Prostate gland (tissue), 2 donors: ENCODE data around the gene SLC1A1. TPM values are rescaled to one million over a fixed set of nuclear protein-coding genes. Genes with fewer than 3 reads are reported as not detected.

Source experiments
- DNase-seq: peaks from one replicate; pipeline ENCODE4 v3.0.0-alpha.2; 2019; ENCODE audit warnings: low spot score
- H3K27ac ChIP-seq, 2 donors: fragments of 200-600 bp; sonication (generic); 2 replicates each; pipeline ENCODE4 v1.5.1; 2017 to 2019
- H3K27me3 ChIP-seq: fragments of 200-600 bp; sonication (generic); replicated peaks from 2 replicates; pipeline ENCODE4 v1.5.1; 2019; ENCODE audit not compliant: insufficient read depth
- H3K36me3 ChIP-seq, 2 donors: fragments of 200-600 bp; sonication (generic); 1 replicate in 1 of 2; 2 replicates in 1 of 2; pipeline versions ENCODE4 v1.5.1 to v1.8.1; 2017 to 2019
- H3K4me1 ChIP-seq: fragments of 200-600 bp; sonication (generic); replicated peaks from 2 replicates; pipeline ENCODE4 v1.5.1; 2019
- H3K4me3 ChIP-seq, 2 donors: fragments of 200-600 bp; sonication (generic); 2 replicates each; pipeline ENCODE4 v1.5.1; 2017 to 2019
- H3K9me3 ChIP-seq: fragments of 200-600 bp; sonication (generic); 2 replicates; pipeline ENCODE4 v1.5.1; 2017
- POLR2A ChIP-seq: fragments of 450-650 bp; IDR thresholded peaks from one replicate; pipeline ENCODE4 v1.6.1; 2016; ENCODE audit warnings: antibody characterized with exemption, mild to moderate bottlenecking
- POLR2AphosphoS5 ChIP-seq: sonication (generic); formaldehyde crosslinking; IDR thresholded peaks from one replicate; pipeline ENCODE4 v1.6.1; 2017; ENCODE audit warnings: antibody characterized with exemption
- WGBS: methylation state at CpG from one replicate; pipeline ENCODE4 v1.1.5; 2018; 5-methylcytosine and 5-hydroxymethylcytosine counted together
- intact Hi-C: fragments of 100-400 bp; cut with DNase I; formaldehyde crosslinking; loops from one replicate; pipeline ENCODE4 v1.14.2; 2022
- total RNA-seq, 2 donors: library from RNA; depleted of rRNA; stranded (reverse); fragments of >200 nt; gene quantifications; one replicate each; pipeline ENCODE4 v1.1.0, GENCODE V29; 2016
- TF ChIP-seq, protein P1 (sequence below), 4 experiments: fragments of 200-600 bp in 2 of 4; fragments of 450-650 bp in 2 of 4; sonication (generic) in 2 of 4; IDR thresholded peaks; 1 replicate in 3 of 4; 2 replicates in 1 of 4; pipeline ENCODE4 v1.5.1; 2016 to 2019; ENCODE audit warnings: antibody characterized with exemption in 4 of 4, mild to moderate bottlenecking in 2 of 4, moderate library complexity in 2 of 4

SLC1A1 gene
- total RNA-seq, 2 donors from 2014 or later, result 2.9 to 13.1 TPM

DNA sequence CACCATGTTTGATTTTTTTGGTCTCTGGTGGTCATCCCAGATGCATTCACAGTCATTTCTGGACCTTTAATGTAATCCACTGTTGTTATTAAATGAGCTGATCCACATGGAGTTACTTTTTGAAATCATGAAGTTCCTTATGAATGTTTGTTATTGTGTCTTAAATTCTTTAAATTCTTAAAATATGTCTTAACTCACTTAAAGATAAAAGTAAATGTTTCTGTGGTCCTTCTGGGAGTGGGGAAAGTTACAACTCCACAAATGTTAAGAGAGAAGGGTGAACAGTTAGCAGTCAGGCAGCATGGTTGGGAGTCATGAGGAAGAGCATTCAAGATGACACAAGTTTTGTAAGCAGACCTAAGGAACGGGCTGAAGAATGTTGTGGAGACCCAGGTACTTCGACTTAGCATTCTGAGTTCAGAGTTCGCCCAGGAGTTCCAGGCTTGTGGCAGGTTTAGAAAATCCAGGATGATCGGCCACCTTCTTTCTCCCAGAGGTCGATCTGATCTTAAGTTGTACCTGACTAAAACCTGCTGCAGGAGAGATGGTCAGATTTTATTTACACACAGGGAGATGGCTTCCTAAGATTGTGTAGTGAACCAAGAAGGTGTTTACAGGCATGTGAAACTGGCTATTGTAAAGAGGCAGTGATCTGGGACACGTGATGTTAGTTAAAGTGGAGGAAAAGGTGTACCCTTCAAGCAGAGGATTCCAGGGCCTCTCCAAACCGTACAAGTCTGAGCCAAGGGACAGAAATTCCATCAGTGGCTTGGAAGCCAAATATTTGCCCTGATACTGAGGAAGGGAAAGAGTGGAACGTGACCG, 17.2 kb downstream of the SLC1A1 start:
- TF ChIP-seq POLR2AphosphoS5, result peak; percentile 26
- TF ChIP-seq, protein P1, sequence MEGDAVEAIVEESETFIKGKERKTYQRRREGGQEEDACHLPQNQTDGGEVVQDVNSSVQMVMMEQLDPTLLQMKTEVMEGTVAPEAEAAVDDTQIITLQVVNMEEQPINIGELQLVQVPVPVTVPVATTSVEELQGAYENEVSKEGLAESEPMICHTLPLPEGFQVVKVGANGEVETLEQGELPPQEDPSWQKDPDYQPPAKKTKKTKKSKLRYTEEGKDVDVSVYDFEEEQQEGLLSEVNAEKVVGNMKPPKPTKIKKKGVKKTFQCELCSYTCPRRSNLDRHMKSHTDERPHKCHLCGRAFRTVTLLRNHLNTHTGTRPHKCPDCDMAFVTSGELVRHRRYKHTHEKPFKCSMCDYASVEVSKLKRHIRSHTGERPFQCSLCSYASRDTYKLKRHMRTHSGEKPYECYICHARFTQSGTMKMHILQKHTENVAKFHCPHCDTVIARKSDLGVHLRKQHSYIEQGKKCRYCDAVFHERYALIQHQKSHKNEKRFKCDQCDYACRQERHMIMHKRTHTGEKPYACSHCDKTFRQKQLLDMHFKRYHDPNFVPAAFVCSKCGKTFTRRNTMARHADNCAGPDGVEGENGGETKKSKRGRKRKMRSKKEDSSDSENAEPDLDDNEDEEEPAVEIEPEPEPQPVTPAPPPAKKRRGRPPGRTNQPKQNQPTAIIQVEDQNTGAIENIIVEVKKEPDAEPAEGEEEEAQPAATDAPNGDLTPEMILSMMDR (IDR thresholded peaks at IDR 0.05), result no peak
- no peak for DNase-seq
- no peak overlapping the region for H3K4me3 ChIP-seq
- no peaks in the 10 kb centered on the region for H3K4me1 ChIP-seq
- intact Hi-C loops, result no loop called here
- WGBS, result 50% methylated on average over 9 of the region's 9 CpGs
- H3K27ac ChIP-seq, result no peak overlapping the region
- no peaks in the 10 kb centered on the region for H3K9me3 ChIP-seq
- no peaks in the 10 kb centered on the region for H3K27me3 ChIP-seq
- H3K36me3 ChIP-seq, result no peaks in the 10 kb centered on the region

DNA sequence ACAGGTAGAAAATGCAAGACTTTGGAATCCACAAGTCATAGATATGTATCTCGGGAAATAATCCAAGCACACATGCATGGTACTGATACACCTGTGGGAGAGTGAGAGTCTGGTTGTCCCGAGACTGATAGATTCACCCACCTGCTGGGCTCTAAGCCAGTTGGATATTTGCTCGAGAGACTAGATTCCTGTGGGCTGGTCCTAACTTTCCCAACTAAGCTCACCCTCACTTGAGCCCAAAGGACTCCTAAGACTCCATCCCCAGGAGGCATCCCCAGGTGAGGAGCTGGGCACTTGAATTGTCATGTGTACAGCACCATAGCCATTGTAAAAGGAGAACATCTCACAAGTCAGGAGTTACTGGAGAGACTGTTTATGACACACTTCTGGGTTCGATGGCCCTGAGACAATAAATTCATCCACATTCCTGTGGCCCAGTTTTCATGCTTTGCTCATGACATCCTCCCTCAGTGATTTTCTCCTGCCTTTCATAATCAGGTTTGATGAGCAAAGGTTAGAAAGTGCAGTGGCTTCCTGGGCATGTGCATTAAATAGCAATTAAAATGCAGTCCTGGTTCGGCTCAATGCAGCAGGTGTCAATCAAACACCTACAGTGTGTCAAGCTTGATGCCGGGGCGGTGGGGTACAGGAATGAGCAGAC, 18.1 kb downstream of the SLC1A1 start:
- H3K4me1 ChIP-seq, result no peaks in the 10 kb centered on the region
- H3K36me3 ChIP-seq, result no peaks in the 10 kb centered on the region
- intact Hi-C loops, result no loop called here
- H3K9me3 ChIP-seq, result no peaks in the 10 kb centered on the region
- H3K27ac ChIP-seq, result no peak overlapping the region
- no peak for TF ChIP-seq POLR2A
- TF ChIP-seq POLR2AphosphoS5, result no peak
- TF ChIP-seq, protein P1 (IDR thresholded peaks at IDR 0.05), result no peak
- 69% methylated on average over 7 of the region's 7 CpGs for WGBS
- no peak for DNase-seq
- no peak overlapping the region for H3K4me3 ChIP-seq
- H3K27me3 ChIP-seq, result no peaks in the 10 kb centered on the region

DNA sequence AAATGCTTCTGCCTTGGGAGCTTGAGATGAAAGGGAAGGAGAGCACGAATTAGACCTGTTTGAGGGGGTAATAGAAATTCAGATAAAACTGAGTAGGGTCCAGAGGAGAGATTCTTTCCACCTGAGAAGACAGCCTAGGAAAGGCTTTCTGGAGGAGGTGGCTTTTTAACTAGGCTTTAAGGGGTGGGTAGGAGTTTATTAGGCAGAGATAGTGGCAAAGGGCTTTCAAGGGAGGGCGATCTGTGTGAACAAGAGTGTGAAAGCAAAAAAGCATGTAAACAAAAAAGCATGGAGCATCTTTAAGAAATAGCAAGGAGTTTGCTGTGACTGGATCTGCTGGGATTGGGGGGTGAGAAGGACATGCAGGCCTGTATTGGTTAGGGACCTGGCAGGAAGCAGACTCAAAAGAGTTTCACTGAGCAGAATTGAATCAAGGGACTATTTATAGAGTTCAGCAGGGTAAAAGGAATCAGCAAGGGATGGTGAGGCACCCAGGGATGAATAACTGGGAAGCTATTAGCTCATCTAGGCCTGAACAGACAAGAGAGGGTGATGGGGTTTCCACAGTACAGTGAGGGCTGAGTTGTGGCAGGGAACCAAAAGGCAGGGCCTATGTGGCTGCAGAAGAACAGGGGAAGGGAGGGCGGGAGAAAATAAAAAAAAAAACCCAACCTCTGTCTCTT, 18.8 kb downstream of the SLC1A1 start:
- Histone ChIP-seq H3K27me3 (no peaks in the 10 kb centered on the region), H3K4me1 (no peaks in the 10 kb centered on the region), H3K36me3 (no peaks in the 10 kb centered on the region), H3K4me3 (no peak overlapping the region), H3K9me3 (no peaks in the 10 kb centered on the region), H3K27ac (no peak overlapping the region)
- intact Hi-C loops, result no loop called here
- no peak for DNase-seq
- TF ChIP-seq, protein P1 (IDR thresholded peaks at IDR 0.05), result no peak
- 84% methylated on average over 3 of the region's 3 CpGs for WGBS

DNA sequence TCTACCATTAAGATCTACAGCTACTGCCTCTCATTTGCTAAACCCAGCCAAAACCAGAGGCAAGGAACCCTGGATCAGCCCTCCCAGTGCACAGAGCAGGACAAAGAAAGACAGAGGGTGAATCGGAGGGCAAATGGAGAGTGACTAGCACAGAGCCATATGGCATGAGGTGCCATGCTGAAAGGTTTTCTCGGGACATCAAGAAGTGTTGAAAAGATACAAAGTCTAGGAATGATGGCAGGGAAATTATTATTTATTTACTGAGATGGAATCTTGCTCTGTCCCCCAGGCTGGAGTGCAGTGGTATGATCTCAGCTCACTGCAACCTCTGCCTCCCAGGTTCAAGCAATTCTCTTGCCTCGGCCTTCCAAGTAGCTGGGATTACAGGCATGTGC, 19.3 kb downstream of the SLC1A1 start:
- no peak for DNase-seq
- no peaks in the 10 kb centered on the region for H3K36me3 ChIP-seq
- intact Hi-C loops, result no loop called here
- 96% methylated on average over 3 of the region's 3 CpGs for WGBS
- no peaks in the 10 kb centered on the region for H3K9me3 ChIP-seq
- no peaks in the 10 kb centered on the region for H3K27me3 ChIP-seq
- H3K27ac ChIP-seq, result no peak overlapping the region
- H3K4me1 ChIP-seq, result no peaks in the 10 kb centered on the region
- H3K4me3 ChIP-seq, result no peak overlapping the region
- TF ChIP-seq, protein P1 (IDR thresholded peaks at IDR 0.05), result no peak
- TF ChIP-seq POLR2A (no peak), POLR2AphosphoS5 (no peak)
